HG02610 (cell line): ENCODE data around the gene PLCG2.
"Not testable (repeated sequence)": the region's sequence is repeated elsewhere in the genome, so short reads cannot be mapped to it uniquely, and the experiment has no call there.

Experiments used
- ATAC-seq: cut with Tn5 transposase; IDR thresholded peaks from one replicate; pipeline ENCODE4 v1.9.1; 2021; ENCODE audit warnings: mild to moderate bottlenecking, moderate library complexity; ENCODE audit not compliant: unreplicated experiment

Gene PLCG2

DNA sequence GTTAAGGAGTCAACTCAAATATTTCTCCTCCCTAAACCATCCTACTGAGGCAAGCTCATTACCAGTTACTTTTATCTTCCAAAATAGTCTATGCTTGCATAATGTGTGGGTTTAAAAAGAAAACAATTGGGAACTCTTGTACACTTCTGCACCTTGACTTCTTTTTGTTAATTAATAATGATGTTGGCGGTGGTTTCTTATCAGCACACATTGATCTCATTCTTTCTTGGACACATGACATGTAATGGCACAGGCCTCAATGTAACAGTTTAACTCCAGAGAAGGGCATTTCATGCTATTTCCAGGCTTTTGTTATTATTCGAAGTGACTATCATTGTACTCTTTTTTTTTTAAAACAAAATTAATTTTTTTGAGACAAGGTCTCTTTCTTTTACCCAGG is 7.8 kb downstream of the PLCG2 start:
- no peak for ATAC-seq

DNA sequence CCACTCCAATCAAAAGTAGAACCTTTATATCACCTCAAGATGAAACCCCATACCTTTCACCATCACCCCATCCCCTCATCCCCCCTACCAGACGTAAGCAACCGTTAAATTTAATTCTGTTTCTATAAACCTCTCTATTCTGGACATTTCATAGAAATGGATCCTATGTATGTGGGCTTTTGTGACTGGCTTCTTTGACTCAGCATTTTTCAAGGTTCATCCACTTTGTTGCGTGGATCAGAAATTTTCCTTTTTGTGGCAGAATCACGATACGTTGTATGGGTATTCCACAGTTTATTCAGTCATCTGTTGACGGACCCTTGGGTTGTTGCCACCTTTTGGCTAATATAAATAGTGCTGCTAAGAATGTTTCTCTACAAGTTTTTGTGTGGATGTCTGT is 8.6 kb downstream of the PLCG2 start:
- ATAC-seq: no peak

DNA sequence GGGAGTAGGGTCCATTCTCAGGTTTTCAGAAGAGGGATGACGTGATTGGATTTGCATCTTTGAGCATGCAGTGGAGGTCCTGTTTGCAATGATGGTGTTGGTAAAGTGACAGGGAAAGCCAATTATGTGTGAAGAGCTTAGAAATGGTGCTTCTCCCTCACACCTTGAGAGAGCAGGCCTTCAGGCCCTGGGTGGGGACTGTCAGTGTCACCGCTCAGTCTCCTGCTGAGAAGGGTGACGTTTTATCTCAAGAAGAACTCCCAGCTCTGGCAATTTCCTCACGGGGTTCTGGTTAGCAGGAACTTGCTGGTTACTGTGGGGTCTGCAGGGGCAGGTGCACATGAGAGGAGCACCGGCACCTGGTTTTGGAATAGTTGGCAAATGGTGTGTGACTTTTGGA is 11.2 kb downstream of the PLCG2 start:
- ATAC-seq: no peak

DNA sequence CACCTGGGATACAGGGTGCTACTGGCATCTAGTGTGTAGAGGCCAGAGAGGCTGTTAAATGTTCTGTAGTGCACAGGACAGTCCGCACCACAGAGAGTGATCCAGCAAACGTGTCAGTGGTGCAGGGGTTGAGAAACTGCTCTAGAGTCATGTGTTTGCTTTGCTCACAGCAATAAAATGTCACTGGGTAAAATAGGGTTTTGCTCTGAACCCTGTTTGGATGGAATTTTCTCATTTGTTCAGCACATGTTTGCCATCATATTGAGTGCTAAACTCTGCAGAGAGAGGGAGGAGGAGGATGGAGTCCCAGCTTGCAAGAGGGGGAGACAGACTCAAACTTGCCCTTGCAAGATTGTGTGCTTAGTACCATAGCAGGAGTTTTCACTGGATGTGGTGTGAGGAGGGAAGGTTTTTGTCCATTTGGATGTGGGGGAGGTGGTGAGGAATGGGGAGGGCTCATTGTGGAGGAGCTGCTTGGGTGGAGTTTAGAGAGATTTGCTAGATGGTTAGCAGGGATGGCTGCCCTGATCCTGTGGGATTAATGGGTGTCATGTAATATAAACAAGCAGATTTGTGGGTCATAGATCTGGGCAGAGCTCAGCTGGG is 11.8 kb downstream of the PLCG2 start:
- ATAC-seq: no peak

DNA sequence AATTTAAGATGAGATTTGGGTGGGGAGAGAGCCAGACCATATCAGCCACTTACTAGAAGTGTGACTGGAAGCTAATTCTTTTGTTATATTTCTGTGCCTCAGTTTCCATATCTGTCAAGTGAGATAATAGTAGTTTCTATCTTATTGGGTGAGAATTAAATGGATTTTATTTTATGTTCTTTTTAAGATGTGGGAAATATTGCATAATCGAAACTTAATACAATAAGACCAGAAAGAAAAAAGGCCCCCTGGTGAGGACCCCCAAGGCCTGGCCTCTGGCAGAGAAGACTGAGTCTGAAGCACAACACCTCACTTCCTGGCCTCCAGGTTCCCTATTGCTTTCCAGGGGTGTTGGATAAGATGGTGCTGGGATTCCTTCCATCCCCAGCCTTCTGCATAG is 13.7 kb downstream of the PLCG2 start:
- ATAC-seq: no peak

DNA sequence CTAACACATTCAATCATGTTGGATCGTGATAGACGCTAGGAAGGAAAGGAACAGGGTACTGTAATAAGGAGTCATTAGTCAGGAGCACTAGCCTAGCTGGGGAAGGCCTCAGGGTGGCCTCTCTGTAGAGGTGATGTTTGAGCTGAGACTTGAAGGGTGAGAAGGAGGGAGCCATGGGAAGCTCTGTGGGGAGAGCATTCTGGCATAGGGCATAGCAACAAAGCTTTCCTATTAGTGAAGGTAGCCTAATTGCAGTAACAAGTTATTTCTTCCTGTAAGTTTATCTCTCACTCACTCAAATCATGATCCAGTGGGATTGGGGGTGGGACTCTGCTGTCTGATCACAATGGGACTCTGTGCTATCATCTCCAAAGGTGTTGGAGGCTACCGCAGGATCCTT is 16.1 kb downstream of the PLCG2 start:
- ATAC-seq: no peak

DNA sequence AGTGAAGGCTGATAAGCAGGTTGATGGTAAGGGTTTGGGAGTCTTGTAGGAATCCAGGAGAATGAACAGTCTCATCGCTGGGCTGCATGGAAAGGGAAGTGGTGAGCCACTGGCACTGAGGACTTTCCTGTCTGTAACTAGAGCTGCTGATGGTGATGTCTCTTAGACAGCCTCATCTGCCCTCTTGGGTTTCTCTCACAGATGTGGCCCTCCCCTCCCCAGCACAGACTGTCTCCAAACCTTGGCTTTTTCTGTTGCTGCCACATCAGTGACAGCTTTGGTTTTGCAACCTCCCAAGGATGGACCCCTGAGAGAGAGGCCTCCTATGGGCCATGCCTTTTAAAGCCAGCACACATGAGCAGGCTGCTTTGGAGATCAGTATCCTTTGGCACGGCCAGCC is 16.9 kb downstream of the PLCG2 start:
- no peak for ATAC-seq

DNA sequence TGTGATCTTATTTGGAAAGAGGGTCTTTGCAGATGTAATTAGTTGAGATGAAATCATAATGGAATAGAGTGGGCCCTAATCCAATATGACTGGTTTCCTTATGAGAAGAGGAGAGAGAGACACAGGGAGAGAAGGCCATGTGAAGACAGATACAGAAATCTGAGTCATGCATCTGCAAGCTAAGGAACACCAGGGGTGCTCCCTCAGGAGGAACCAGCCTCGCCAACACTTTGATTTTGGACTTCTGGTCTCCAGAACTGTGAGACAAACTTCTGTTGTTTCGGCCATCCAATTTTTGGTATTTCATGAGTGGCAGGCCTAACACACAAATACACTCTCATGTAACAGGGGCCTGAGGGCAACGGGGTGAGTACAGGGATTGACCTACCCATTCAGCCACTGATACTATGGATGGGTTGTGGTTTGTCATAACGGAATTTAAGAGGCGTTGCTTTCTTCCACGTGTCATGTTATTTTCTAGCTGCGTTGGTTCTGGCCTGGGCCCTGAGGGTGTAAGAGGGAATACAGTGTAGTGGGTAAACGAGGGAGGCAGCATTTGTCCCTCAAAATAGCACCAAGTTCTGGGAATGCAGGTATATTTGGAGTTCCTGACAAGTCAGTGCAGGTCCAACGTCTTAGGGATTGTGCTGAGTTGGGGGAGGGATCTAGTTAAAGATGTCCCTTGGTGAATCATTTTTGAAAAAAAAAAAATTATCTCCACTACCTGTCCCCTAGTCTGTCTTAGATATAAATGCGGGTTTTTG is 17.7 kb downstream of the PLCG2 start:
- ATAC-seq: no peak

DNA sequence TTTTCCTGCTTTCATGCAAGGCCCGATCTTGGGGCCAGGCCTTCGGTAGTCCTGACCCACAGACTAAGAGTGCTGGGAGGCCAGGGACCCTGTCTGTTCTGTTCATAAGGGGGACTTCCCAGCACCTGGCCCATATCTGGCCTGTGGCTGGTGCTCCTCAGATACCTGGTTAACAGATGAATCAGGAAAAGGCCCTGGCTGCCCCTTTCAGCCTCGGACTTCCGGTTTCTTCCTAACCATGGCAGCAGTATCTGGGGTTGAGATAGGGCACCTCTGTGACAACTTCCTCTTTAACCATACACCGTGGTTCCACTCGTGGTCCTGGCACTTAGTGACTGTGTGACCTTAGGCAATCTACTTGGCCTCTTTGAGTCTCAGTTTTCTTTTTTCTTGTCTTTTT is 18.4 kb downstream of the PLCG2 start:
- peak; percentile 39 for ATAC-seq

DNA sequence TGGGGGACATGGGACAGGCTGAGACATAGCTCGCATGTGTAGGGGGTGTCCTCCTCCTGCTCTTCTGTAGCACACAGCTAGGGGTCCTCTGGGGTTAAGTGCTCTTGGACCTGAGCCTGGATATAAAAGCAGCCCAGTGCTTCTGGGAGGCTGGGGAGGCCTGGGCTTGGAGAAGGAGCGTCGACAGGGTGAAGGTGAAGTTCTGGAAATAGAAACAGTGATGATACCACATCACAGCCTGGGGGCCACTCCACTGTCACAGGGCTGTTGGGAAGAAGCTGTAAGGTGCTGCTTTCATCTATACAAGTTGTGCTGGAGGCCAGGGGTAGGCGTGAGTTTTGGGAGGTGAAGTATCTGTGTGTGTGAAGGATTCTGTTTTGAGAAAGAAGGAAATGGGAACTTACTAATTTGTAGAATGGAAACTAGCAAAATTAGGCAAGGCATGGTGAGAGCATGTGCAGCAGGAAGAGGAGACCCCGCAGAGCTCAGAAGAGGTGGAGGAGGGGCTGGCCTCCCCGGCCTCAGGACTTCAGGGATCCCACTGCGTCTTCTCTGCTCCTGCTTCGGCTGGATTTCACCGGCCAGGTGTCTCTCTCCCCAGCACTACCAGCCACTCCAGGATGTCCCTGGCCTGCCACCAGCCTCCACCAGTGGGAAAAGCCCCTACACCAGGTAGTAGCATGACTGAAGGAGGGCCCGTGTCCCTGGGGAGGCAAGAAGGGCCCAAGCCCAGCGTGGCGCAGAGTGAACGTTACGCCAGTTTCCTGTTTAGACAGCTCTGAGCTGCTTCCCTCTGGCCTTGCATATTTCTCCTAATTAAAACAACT is 19.4 kb downstream of the PLCG2 start:
- ATAC-seq: peak; percentile 67

DNA sequence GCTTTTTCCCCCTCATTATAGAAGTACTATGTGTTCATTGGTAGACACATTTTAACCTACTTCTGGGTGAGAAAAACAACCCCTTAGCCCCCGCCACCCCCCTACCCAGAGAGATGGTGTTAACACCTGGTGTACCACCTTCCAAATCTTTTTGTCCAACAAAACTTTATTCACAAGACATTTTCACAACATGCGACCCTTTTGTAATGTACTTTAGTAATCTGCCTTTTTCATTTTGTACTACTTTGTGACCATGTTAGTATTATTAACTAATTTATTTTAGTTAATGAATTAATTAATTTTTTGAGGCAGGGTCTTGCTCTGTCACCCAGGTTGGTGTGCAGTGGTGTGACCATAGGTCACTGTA is 20.0 kb downstream of the PLCG2 start:
- no peak for ATAC-seq

DNA sequence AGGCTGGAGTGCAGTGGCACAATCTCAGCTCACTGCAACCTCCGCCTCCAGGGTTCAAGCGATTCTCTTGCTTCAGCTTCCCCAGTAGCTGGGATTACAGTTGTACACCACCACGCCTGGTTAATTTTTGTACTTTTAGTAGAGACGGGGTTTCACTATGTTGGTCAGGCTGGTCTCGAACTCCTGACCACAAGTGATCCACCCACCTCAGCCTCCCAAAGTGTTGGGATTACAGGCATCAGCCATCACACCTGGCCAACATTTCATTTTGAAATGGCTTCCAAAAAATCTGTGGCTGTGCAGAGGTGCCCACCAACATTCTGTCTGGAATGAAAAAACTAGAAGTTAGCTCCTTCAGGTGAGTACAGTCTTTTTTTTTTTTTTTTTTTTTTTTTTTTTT is 22.6 kb downstream of the PLCG2 start:
- not testable (repeated sequence) for ATAC-seq

DNA sequence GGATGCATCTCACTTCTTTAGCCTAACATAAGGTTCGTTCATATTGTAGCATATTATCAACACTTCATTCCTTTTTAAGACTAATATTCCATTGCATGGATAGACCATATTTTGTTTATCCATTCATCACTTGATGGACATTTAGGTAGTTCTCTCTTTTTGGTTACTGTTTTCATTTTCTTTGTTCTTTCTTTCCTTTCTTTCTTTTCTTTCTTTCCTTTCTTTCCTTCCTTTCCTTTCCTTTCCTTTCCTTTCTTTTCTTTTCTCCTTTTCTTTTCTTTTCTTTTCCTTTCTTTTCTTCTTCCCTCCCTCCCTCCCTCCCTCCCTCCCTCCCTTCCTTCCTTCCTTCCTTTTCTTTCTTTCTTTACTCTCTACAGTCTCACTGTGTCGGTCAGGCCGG is 24.2 kb downstream of the PLCG2 start:
- ATAC-seq: no peak

DNA sequence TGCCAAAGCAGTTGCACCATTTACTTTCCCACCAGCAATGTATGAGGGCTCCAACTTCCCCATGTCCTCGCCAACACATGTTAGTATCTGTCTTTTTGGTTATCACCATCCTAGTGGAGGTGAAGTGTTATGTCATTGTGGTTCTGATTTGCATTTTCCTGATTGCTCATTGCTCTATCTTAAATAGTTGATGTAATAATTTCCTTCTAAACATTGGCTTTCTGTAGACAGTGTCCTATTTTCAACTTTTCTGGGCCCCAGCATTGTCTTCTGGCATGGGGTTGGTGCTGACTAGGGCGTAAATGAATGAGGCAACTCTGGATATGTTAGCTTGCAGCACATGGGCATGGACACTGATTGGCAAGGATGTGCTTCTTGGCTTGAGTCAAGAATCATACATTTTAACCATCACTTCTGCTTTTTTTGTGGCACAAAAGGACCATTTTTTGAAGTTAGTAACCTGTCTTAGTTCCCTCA is 25.1 kb downstream of the PLCG2 start:
- no peak for ATAC-seq

DNA sequence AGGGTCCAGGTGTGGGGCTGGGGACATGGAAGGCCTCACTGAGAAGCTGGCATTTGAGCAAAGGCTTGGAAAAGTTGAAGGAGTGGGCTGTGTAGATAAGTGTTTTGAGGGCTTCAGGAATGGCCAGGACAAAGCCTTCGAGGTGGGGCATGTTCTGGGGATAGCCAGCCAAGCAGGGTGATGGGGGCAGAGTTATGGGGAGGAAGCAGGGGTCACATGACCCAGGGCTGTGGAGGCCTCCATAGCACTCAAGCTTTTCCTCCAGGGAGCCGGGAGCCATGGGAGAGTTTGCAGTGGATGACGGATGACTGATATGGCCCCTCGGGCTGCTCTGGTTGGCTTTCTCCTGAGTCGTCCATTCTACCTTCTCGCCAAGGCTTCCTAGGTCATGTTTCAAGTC is 27.6 kb downstream of the PLCG2 start:
- ATAC-seq: no peak

DNA sequence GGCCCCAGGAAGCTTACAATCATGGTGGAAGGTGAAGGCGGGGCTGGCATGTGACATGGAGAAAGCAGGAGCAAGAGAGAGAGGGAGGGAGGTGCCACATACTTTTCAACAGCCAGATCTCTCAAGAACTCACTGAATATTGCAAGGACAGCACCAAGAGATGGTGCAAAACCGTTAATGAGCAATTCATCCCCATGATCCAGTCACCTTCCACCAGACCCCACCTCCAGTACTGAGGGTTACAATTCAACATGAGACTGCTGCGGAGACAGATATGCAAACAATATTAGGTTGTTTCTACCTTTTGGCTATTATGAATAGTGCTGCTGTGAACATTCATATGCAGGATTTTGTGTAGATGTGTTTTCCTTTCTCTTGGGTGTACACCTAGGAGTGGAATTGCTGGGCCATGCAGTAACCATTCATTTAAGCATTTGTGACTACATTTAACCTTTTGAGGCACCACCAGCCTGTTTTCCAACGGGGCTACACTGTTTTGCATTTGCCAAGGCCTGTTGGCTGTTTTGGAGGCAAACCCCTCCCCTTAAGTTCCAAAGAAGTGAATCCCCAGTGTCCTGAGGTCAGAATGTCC is 28.8 kb downstream of the PLCG2 start:
- ATAC-seq: no peak

DNA sequence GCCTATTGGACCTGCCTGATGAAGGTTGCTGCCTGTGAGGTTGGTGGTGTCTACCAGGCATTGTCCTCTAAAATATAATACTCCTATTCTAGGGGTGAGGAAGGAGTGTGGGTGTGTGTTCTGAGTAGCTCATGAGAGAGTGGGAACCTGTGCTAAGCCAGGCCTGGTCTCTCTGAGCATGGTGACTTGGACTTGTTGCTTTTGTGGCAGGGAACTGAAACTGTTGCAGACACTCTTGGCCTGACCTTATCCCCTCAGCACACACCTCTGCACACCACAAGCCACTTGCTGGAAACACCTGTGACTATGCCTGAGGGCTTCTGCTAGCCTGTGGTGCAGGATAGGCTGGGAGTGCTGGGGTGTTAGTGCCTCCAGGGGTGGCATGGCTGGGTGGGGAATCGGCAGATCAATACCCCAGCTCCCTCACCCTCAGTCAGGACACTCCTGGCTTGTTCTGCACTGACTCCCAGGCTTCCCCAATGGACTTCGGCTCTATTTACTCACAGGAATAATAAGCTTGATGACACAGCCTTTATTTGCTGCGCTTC is 29.9 kb downstream of the PLCG2 start:
- peak; percentile 66 for ATAC-seq

DNA sequence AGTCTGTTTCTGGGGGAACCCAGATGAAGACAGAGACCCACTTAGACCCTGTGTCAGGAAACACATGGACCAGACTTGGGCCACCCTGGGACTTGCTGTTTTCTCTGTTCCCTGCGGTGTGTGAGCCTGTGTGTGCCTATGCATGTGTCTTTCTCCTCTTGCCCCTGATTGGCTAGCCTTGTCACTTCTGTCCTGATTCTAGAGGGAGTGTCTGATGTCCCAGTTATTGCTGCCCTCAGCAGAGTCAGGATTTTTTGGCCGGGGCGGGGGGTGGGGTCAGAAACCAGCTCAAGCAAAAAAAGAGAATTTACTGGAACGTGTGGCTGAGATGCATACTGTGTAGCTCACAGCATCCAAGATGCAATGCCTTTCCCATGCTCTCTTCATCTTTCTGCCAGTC is 30.5 kb downstream of the PLCG2 start:
- ATAC-seq: no peak

DNA sequence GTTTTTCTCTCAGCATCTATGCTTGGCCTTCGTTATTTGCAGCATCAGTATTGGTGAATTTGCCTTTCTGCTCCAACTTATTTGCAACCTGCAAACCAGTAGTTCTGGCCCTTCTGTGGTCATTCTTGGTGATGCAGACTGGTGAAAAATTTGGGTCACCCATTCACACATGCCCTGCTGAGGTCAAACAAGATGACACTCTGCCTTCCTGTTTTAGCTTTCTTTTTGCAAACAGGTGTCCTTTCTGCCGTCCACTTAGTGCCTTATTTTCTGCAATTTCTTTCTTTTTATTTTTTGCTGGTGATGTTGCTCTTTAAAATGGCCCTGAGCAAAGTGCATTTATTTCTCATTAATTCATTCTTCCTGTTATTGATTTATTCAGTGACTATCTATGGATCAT is 31.3 kb downstream of the PLCG2 start:
- ATAC-seq: no peak

DNA sequence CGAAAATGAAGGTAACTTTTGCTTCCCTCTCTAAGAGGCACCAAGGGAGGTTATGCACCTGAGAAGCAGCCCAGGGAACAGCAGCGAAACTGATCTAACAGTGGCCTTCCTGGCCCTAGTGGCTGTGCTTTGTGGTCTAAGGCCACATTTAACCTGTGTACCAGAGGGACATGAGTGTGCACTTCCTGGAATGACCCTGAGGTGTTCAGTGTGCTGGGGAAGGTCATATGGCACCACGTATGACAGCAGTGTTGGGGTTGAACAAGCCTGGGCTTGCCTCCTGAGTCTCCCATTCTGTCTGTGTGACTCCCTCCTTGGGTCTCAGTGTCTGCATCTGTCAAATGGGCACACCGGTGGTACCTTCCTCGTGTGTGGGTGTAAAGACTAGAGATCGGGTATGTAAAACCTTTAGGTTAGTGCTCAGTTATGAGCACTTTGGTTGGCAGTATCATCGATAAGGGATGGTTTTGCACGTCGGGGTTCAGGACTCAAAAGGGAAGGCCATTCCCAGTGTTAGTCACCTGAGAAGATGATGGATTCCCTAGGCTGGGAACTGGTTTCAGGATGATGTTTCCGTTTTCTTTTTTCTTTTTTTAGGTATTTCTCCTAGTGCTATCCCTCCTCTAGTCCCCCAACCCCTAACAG is 31.9 kb downstream of the PLCG2 start:
- peak; percentile 36 for ATAC-seq

DNA sequence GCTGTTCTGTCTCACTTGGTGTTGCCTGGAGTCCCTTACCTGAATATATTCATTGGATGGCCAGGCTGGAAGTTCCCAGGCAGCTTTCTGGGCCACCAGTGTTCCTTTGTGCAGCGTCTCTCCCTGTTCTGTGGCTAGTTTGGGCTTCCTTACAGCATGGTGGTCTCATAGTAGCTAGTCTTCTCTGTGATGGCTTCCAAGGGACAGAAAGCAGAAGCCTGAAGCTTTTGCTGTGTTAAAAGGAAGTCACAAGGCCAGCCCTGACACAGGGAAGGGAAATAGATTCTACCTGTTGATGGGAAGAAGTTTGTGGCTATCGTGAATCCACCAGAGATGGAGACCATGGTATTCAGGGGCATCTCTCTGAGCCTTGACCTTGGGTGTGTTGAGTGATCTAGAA is 34.6 kb downstream of the PLCG2 start:
- no peak for ATAC-seq
